ENCODE measurements around the gene RAB17.
"Not testable (repeated sequence)": the region's sequence is repeated elsewhere in the genome, so short reads cannot be mapped to it uniquely, and the experiment has no call there.

The RAB17 gene

DNA sequence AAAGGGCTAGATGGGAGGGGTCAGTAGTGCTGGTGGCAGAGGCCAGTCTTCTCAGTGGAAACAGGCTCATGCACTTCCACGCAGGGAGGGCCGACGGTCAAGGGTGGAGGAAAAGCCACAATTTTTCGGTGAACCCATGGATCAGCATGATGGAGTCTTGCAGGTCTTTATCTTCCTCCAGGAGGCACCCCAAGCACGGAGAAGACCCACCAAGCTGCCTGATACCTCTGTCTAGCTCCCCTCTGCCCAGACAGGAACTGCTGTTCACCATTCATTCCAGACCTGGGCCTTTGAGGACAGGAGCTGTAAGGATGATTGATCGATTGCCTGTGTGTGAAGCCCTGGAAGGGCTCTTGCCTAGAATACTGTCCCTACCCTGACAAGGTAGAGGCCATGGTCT is 34.0 kb upstream of the RAB17 start:
- DNase-seq (ENCODE audit: low read depth) = no peak

DNA sequence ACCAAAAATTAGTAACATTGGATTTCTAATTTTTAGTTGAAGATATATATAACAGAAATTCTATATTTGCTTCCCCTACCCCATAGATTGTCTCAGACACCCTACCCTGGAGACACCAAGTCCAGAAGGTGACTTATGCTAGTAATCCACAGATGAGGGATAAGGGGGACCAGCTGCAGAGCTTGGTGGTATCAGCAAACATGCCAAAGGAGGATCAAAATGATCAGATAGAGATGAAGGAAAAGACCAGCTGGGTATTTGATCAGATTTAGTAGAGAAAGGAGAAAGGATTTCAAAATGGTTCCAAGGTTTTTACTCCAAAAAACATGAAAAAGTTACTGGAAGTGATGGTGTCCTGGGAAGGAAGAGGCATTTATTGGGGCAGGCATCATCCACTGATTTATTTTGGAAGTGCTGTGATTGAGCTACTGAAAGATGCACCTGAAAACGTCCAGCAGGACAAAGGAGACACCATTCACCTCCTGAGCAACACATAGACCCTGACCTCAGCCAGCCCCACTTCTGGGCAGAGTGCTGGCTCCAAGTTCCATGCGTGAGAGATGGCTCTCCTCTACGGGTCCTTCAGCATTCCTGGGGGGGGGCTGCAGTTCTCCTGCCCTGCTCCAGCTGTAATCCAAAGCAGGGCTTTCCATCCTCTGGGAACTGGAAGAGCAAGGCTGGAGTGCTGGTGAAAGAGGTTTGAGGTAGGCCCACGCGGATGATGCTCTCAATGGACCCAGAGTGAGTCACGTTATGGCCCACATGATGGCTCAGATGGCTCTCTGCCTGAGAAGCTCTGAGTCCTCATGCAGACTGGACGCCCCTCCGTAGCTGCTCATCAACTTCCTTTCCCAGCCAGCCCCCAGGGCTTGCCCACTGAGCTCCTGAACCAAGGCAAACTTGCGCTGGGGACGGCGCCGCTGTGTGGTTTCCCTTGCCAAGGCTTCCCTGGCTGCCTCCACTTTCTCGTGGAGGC is 33.2 kb upstream of the RAB17 start:
- DNase-seq (ENCODE audit: low read depth) = no peak

DNA sequence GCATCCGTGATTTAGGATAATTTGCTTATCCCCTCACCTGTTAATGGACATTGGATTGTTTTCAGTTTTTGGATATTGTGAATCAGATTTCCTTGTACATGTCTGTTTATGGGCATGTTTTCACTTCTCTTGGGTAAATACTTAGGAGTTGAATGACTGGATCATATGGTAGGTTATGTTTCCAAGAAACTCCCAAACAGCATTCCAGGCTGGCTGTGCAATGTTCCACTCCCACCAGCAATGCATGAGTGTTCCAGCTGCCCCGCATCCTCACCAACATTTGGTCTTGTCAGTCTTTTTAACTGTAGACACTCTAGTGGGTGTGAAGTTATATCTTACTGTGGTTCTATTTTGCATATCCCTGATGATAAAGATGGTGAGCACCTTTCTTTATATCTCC is 27.9 kb upstream of the RAB17 start:
- DNase-seq (ENCODE audit: low read depth) = no peak

DNA sequence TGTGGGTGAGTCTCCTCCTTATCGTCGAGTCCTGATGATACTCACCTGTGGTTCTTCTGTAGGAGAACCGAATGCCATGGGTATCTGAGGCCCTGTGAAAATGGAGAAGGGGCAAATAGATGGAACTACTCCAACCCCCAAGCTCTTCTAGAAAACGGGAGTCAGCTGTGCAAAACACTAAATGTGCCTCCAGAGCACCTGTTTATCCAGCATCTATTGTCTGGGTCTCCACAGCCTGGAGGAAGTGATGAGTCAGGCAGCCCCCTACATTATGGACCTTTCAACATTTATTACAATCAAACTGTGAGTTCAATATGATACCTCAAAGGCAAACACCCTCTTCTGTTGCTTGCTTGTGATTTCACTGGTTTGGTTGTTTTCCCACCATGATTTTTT is 27.1 kb upstream of the RAB17 start:
- no peak for DNase-seq (ENCODE audit: low read depth)

DNA sequence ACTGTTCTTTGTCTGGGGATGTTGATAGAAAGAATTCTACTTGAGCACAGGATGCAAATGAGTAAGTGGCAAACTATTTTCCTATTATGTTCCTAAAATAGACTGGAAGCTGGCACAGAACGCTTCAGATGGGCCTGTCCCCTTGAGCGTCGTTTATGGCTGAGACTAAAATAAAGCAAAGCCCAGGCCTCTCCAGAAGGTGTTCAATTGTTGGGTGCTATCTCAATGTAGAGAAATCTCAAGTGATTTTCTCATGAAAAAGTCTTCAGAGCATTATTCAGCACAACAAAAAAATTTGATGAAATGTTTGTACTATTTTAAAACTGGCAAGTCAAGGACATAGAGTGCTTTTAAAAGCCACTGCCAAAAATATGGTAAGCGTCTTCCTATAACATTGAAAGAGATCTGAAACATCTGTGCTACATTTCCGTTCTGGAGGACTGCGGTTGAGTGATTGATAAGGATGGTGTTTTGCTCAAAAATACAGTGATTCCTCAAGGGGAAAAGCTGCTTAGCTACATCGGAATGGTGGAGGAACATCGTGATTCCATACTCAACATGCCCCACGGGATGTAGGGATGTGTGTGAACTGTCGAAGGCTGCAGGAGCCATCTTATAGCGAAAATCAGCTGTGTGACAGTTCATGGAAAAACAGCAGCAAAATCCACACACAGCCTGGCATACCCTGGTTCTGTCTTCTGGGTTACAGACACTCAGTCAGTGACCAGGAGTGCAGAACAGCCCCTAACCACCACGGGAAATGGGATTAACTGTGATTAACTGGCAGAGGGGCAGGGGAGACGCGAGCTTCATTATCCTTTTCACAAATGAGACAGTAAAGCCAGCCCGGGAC is 26.4 kb upstream of the RAB17 start:
- DNase-seq (ENCODE audit: low read depth) = no peak

DNA sequence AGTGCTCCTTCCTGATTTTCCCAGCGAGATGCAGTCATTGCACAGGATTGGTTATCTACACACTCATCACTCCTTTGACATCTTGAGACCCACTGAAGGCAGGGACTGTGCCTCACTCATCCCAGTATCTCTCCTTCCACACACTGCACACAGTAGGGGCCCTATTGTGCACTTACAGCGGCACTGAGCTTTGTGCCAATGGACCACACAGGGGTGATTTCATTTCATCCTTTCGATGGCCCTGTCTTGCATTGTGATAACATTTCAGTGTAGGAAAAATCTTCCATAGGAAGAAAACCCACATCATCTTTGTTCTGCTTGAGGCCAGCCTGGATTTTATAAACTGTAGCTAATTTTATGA is 25.8 kb upstream of the RAB17 start:
- no peak for DNase-seq (ENCODE audit: low read depth)

DNA sequence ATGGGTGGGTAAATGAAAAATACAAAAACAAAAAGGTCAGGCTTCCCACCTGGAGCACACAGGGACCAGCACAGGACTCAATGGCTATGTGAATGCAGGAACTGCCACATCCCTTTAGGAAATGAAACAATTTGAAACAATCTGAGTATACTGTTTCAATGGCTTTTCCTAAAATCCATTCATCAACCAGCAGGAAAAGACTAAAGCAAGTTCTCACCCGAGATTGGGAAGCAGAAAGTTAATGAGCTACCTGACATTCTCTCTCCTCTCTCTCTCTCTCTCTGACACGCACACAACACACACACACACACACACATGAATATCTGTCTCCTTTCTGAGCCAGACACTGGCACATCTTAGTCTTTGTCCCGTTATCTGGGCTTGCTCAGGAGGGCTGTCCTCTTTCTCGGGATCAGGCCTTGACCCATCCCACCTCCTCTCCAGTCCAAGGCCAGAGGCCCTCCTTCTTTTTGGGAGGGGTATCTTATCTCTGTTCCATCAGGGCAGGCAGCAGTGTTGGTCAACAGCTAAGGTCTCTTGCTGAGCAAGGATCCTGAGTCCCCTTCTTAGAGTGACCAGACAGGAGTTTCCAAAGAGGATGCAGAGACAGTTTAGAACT is 25.2 kb upstream of the RAB17 start:
- no peak for DNase-seq (ENCODE audit: low read depth)

DNA sequence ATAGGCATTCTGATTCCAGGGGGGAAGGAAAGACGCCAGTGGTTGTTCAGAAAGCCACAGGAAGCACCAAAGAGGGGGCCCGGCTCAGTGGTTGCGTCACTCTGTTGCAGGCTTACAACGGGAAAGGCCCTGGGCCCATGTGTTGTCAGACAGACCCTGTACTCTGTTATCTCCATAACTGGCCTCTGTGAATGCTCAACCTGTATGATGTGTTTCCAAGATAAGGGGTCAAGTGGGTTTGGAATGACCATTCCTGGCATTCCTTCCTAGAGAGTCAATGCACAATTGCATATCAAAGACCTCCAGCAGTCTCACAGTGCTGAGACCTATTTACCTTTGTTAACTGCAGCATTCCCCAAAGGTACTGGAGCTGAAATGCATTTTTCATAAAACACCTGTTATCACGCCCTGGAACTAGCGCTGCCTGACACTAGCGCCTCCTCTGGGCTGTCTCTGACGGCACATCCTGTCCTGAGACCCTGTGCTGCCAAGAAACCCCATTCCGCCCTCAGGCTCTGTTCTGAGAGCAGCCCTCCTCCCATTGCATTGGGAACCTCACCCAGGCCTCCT is 23.7 kb upstream of the RAB17 start:
- no peak for DNase-seq (ENCODE audit: low read depth)

DNA sequence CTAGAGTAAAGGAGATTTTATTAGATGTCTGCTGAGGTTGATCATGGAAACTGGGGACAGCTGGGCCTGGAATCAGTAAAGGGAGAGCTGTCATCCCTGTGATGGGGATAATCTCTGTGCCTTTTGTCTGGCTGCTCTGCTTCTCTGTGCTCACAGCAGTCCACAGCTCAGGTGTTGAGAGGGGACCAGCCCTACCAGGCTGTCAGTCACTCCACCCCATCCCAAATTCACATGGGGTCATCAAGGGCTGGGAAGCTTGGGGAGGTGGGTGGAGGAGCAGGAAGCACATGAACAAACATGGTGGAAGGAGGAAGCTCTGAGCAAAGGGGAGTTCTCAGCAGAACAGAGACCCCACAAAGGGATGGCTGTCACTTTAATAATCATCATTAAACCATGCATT is 23.1 kb upstream of the RAB17 start:
- no peak for DNase-seq (ENCODE audit: low read depth)

DNA sequence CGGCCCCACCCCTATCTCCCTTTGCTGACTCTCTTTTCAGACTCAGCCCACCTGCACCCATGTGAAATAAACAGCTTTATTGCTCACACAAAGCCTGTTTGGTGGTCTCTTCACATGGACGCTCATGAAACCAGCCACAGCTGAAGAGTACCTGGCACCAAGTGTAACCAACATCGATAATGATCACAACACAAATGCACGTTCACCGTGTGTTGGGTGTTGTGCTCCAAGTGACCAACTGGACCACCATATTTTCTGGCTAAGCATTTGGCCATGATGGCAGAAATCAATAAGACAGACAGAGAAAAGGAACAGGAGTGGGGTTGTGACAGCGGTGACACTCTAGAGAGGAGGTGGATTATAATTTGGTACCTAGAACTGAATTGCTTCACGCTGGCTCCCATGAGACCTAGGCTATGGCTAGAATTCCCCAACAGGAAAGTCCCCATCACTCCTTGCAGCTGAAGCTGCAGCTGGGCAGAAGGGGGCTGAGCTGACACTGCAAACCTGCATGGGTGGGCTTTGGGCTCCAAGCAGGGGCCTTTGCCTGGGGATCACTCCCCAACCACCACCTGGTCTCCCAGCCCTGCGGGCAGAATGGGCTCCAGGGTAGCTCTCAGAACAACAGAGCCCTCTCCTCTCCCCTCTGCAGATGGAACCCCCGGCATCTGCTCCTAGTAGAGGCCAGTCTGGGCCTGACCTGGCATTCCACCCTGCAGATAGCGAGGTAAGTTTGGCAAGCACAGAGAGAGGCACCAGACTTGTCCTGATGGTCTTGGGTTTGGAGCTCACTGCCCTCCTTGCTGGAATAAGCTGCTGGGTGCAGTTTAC is 22.2 kb upstream of the RAB17 start:
- no peak for DNase-seq (ENCODE audit: low read depth)

DNA sequence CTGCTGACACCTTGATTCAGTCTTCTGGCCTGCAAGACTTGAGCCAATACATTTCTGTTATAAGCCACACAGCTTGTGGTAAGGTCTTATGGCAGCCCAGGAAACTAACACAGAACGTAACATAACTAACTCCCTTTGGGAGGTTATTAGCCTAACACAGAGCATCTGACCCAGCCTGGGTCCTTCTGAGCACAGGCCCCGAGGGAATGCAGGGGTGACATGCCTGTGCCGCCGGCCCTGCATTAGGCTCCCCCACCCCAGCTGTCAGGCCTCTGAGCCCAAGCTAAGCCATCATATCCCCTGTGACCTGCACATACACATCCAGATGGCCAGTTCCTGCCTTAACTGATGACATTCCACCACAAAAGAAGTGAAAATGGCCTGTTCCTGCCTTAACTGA is 16.0 kb upstream of the RAB17 start:
- DNase-seq (ENCODE audit: low read depth) = not testable (repeated sequence)

DNA sequence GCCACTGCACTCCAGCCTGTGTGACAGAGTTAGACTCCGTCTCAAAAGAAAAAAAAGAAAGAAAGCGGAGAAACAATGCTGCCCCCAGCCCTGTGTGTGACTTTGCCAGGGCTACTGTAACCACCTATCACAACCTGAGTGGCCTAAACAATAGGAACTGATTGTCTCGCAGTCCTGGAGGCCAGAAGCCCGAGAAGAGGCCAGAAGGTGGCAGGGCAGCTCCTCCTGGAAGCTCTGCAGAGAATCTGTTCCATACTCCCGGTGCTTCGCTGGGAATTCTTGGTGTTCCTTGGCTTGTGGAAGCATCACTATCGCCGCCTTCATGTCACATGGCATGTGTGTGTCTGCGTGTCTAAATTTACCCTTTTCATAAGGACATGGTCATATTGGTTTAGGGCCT is 14.4 kb upstream of the RAB17 start:
- no peak for DNase-seq (ENCODE audit: low read depth)

DNA sequence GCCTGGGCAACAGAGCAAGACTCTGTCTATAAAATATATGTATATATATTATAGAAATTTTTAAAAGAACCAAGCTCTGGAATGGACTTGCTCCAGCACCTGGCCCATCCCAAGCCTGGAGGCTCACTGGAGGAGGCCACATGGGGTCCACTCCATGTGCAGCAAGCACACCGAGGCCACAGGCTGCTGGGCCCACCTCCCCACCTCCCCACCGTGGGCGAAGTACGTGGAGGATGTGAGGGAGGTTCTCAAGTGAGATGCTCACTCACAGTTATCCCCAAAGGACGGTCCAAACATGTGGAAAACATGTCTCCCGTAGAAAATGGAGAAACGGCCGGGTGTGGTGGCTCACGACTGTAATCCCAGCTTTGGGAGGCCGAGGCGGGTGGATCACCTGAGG is 13.9 kb upstream of the RAB17 start:
- no peak for DNase-seq (ENCODE audit: low read depth)

DNA sequence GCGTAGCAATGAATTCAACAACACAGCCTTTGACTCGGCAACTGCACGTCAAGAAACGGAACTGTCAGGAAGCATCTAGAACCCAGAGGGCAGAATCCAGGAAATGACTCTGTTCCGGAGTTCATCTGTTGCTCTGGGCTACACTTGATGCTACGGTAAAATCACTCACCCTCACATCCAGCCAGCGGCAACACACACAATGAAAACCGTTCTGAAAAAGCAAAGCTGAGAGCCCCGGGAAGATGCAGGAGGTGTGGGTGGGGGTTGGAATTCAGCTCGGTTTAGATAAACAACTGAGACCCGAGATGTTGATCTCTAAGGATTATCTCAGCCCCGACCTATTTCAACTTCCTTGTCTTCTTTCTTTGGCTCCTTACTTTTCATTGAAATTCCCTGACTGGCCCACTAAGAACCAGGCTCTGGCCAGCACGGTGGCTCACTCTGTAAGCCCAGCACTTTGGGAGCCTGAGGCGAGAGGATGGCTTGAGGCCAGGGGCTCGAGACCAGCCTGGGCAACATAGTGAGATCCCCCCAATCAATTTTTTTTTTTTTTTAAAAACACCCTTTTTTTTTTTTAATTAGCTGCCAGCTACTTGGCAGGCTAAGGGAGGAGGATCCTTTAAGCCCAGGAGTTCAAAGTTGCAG is 13.3 kb upstream of the RAB17 start:
- DNase-seq (ENCODE audit: low read depth) = peak; percentile 54

DNA sequence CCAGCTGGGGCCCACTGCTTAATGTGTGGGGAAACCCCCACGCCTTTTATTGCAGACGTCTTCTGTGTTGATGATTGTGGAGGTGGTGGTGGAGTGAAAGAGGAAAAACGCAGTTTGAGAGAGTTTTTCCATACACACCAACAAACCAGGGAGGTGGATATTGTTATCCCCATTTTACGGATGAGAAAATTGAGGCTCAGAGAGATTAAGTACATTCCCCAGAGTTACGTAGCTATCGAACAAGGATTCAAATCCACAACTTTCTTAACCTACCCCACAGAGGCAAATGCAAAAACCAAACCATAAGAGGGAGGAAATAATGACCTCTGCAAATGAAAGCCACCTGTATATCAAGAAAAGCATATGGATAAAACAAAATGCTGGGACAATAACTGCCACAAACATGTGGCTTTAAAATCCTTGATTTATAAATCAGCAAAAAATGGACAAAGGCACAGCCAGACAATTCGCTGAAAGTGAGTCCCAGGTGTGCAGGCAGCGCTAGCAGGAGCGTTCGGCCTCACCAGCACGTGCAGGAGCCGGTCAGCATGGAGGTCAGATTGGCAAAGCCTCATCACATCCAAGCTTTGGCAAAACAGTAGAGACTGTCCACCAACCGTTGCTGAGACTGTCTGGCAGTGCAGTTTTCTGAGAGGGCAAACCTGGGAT is 12.6 kb upstream of the RAB17 start:
- no peak for DNase-seq (ENCODE audit: low read depth)

DNA sequence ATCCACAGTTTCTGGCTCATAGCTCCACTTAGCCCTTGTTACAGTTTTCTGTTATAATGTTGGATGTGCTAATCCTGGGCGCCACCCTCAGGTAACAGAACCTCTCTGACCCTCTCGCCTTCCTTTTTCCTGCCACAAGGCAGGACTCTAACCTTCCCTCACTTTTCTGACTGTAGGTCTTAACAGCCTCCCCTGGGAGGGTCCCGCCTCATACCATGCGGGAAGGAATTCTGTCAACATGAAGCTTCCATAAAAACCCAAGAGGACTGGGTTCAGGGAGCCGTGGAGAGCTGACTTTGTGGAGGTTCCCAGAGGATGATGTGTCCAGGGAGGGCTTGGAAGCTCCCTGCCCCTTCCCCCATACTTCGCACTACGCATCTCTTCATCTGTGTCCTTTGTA is 11.9 kb upstream of the RAB17 start:
- no peak for DNase-seq (ENCODE audit: low read depth)

DNA sequence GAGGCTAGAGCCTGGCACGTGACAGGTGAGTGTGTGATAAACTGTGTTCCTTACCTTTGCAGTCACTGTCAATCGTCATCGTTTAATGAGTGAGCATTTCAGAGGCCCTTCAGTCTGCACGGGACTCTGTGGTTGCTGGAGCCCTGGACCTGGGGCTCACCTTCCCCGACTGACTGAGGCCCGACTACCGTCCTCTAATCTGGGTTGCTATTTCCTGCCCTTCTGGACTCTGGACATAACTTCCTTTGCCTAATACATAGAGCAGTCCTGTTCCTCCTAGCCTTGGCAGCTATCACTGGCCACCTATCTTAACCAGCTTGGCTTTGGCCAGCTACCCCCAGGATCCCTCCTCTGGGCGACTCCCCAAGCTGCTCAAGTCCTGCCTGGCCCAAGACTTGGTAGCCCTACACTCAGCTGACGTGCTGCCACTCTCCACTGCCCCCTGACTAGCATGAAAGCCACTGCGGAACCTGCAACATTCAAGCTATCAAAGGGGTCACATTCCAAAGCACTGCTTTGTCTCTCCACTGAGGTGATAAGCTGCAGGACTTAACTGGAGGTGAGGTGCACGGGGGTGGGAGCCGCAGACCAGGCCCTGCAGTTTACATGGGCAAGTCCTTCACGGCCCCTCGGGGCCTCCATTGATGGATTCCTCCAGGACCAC is 11.1 kb upstream of the RAB17 start:
- no peak for DNase-seq (ENCODE audit: low read depth)

DNA sequence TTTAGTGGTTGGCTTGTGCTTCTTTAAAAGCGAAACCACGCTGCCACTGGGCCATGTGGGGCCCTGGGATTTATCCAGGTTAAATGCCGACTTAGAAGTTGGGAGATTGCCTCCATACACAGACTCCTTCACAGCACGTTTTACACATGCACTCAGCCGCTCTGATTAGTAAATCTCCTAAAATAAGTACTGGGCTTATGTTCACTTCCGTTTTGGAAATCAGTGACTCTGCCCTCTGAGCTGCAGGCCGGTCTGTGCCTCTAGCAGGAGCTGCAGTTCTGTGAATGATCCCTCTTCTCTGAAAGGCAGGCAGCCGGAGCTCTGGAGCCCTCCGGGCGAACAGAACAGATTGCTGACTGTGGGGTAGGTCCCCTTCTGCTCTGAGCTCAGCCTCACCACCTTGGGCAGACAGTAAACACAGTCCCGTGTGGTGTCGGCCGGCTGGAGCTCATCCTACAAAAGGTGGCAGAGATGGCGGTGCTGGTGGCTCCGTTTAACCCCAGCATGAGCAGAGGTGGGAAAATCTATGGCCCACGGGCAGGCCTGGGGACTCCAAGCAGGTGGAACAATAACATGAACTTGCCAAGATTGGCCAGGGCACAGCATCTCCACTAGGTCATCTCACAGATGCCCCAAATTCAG is 9.8 kb upstream of the RAB17 start:
- no peak for DNase-seq (ENCODE audit: low read depth)

DNA sequence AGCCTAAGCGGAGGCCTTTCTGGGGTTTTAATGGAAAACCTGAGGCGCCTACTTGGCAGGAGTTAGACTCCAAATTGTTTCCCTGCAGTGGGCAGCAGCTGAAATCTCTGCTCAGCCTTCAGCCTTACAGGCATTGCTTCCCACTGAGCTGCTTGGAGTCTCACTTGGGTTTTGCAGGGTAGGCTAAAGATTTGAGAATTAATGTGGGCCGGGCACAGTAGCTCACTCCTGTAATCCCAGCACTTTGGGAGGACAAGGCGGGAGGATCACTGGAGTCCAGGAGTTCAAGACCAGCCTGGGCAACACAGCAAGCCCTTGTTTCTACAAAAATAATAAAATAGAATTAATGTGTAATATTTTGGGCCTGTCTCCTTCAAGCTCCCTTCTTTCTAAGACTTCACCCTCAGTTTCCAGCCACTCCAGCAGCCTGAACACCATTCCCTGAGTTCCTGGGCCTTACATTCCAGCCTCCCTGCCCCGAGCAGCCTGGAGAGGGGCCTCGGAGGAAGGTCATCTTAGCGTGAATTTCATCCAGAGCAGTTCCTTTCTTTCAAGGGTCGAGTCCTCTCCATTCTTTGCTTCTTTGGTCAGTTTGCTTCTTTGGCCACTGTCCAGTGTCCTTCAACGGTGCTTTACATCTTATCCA is 9.1 kb upstream of the RAB17 start:
- no peak for DNase-seq (ENCODE audit: low read depth)
